Epithelial cell of proximal tubule (primary cell): ENCODE data around the gene SMAD9. TPM values are rescaled to one million over a fixed set of nuclear protein-coding genes. Genes with fewer than 3 reads are reported as not detected.

ENCODE experiments used
- DNase-seq: peaks from one replicate; pipeline ENCODE4 v3.0.0-alpha.2; 2011; ENCODE audit warnings: low read depth
- H3K4me3 ChIP-seq: 2 replicates; pipeline ENCODE4 v1.5.1; 2011; ENCODE audit warnings: low read depth, mild to moderate bottlenecking, low read length
- CTCF ChIP-seq: conservative IDR thresholded peaks from 2 replicates; pipeline ENCODE4 v1.5.1; 2012; ENCODE audit warnings: low read depth, mild to moderate bottlenecking, low read length
- total RNA-seq: library from RNA; depleted of rRNA; stranded (reverse); fragments of >200 nt; gene quantifications from 2 replicates; pipeline ENCODE4 v1.2.3, GENCODE V29; 2015

Gene SMAD9
- total RNA-seq, 1 donor from 2014 or later = 4.8 TPM

GRCh38 chr13:36950330-36950729 lies 30.3 kb upstream of the SMAD9 start:
- no peak overlapping the region for H3K4me3 ChIP-seq
- TF ChIP-seq CTCF = no peak
- no peak for DNase-seq

- no peak for DNase-seq
- no peak for TF ChIP-seq CTCF
- H3K4me3 ChIP-seq = no peak overlapping the region
Measured at GRCh38 chr13:36945078-36945477, 25.0 kb upstream of the SMAD9 start.

GRCh38 chr13:36925603-36926002 lies 5.6 kb upstream of the SMAD9 start:
- H3K4me3 ChIP-seq = no peak overlapping the region
- TF ChIP-seq CTCF = no peak
- no peak for DNase-seq

- no peak for TF ChIP-seq CTCF
- no peak for DNase-seq
- H3K4me3 ChIP-seq = no peak overlapping the region
Measured at GRCh38 chr13:36924001-36924400, 4.0 kb upstream of the SMAD9 start.

GRCh38 chr13:36921631-36922301 lies 1.7 kb upstream of the SMAD9 start:
- TF ChIP-seq CTCF = no peak
- H3K4me3 ChIP-seq = no peak overlapping the region
- no peak for DNase-seq

GRCh38 chr13:36920616-36921185 lies 663 bp upstream of the SMAD9 start:
- TF ChIP-seq CTCF = no peak
- no peak for DNase-seq
- peak overlapping the region; percentile 36 for H3K4me3 ChIP-seq
